Breast epithelium (tissue), 4 donors: ENCODE data around the gene OR8G1. TPM values are rescaled to one million over a fixed set of nuclear protein-coding genes. Genes with fewer than 3 reads are reported as not detected.

Experiments
- DNase-seq, 2 donors: peaks; one replicate each; pipeline ENCODE4 v3.0.0-alpha.2; 2019; ENCODE audit warnings: low spot score in 2 of 2
- H3K27ac ChIP-seq, 2 donors: fragments of 200-600 bp; sonication (generic) in 1 of 2; one replicate each; pipeline ENCODE4 v1.5.1; 2016 to 2019; ENCODE audit warnings: mild to moderate bottlenecking in 1 of 2
- H3K27me3 ChIP-seq, 2 donors: fragments of 200-600 bp; sonication (generic) in 1 of 2; one replicate each; pipeline versions ENCODE4 v1.5.1 to v1.6.0; 2017 to 2019; ENCODE audit warnings: control low read depth in 1 of 2, mild to moderate bottlenecking in 1 of 2
- H3K36me3 ChIP-seq: fragments of 200-600 bp; one replicate; pipeline ENCODE4 v1.5.1; 2019
- H3K4me1 ChIP-seq, 2 donors: fragments of 200-600 bp; sonication (generic); one replicate each; pipeline ENCODE4 v1.5.1; 2016 to 2019; ENCODE audit warnings: control low read depth in 1 of 2
- H3K4me3 ChIP-seq, 3 donors: fragments of 200-600 bp; sonication (generic); 1 replicate in 2 of 3; 2 replicates in 1 of 3; pipeline ENCODE4 v1.5.1; 2016 to 2019; ENCODE audit warnings: mild to moderate bottlenecking in 3 of 3, moderate library complexity in 2 of 3
- H3K9me3 ChIP-seq, 2 donors: fragments of 200-600 bp; sonication (generic) in 1 of 2; one replicate each; pipeline ENCODE4 v1.5.1; 2016 to 2019; ENCODE audit warnings: control low read depth in 1 of 2
- CTCF ChIP-seq, 3 donors: fragments of 450-650 bp; IDR thresholded peaks; one replicate each; pipeline ENCODE4 v1.5.1; 2016 to 2017; ENCODE audit warnings: antibody characterized with exemption in 3 of 3, mild to moderate bottlenecking in 3 of 3, moderate library complexity in 3 of 3
- POLR2A ChIP-seq: fragments of 450-650 bp; IDR thresholded peaks from one replicate; pipeline ENCODE4 v1.6.1; 2016; ENCODE audit warnings: antibody characterized with exemption, mild to moderate bottlenecking, moderate library complexity
- POLR2AphosphoS5 ChIP-seq, 3 donors: sonication (generic); formaldehyde crosslinking; IDR thresholded peaks; one replicate each; pipeline ENCODE4 v1.6.1; 2017; ENCODE audit warnings: antibody characterized with exemption in 3 of 3
- intact Hi-C: fragments of 100-400 bp; cut with DNase I; formaldehyde crosslinking; loops from one replicate; pipeline ENCODE4 v1.15.1; 2023; ENCODE audit warnings: low total_unique reads
- total RNA-seq, 3 donors: library from RNA; depleted of rRNA; stranded (reverse); fragments of >200 nt; gene quantifications; one replicate each; pipeline ENCODE4 v1.1.0, GENCODE V29; 2016

OR8G1 gene
- total RNA-seq, 3 donors from 2014 or later = not detected

GRCh38 chr11:124276081-124276480 lies 35.2 kb downstream of the OR8G1 start:
- H3K27ac ChIP-seq = no peak overlapping the region
- no peaks in the 10 kb centered on the region for H3K36me3 ChIP-seq
- intact Hi-C loops = no loop called here
- H3K27me3 ChIP-seq = no peaks in the 10 kb centered on the region
- no peaks in the 10 kb centered on the region for H3K9me3 ChIP-seq
- no peaks in the 10 kb centered on the region for H3K4me1 ChIP-seq
- no peak overlapping the region for H3K4me3 ChIP-seq
- no peak for TF ChIP-seq POLR2A
- no peak for TF ChIP-seq CTCF (IDR thresholded peaks at IDR 0.05)
- TF ChIP-seq POLR2AphosphoS5 (IDR thresholded peaks at IDR 0.05) = no peak
- DNase-seq = no peak

- Histone ChIP-seq H3K36me3 (no peaks in the 10 kb centered on the region), H3K4me1 (no peaks in the 10 kb centered on the region), H3K4me3 (no peak overlapping the region), H3K9me3 (peaks cover 0 to 4% of the 10 kb centered on the region in 2 donors), H3K27me3 (no peaks in the 10 kb centered on the region), H3K27ac (no peak overlapping the region)
- TF ChIP-seq POLR2AphosphoS5 (IDR thresholded peaks at IDR 0.05) (no peak), CTCF (IDR thresholded peaks at IDR 0.05) (no peak), POLR2A (no peak)
- DNase-seq = no peak
- intact Hi-C loops = no loop called here
Observed at GRCh38 chr11:124277207-124277606, 36.3 kb downstream of the OR8G1 start.

- Histone ChIP-seq H3K4me3 (no peak overlapping the region), H3K27me3 (no peaks in the 10 kb centered on the region), H3K4me1 (no peaks in the 10 kb centered on the region), H3K27ac (no peak overlapping the region), H3K36me3 (no peaks in the 10 kb centered on the region), H3K9me3 (peaks cover 0 to 4% of the 10 kb centered on the region in 2 donors)
- no peak for DNase-seq
- intact Hi-C loops = no loop called here
- no peak for TF ChIP-seq POLR2A
- no peak for TF ChIP-seq POLR2AphosphoS5 (IDR thresholded peaks at IDR 0.05)
- TF ChIP-seq CTCF (IDR thresholded peaks at IDR 0.05) = no peak
Observed at GRCh38 chr11:124277804-124278203, 36.9 kb downstream of the OR8G1 start.

GRCh38 chr11:124278261-124278660 lies 37.4 kb downstream of the OR8G1 start:
- no peak for TF ChIP-seq POLR2A
- no peak for TF ChIP-seq CTCF (IDR thresholded peaks at IDR 0.05)
- no peak for TF ChIP-seq POLR2AphosphoS5 (IDR thresholded peaks at IDR 0.05)
- no peak for DNase-seq
- no peak overlapping the region for H3K27ac ChIP-seq
- no peaks in the 10 kb centered on the region for H3K4me1 ChIP-seq
- peaks cover 0 to 4% of the 10 kb centered on the region in 2 donors for H3K9me3 ChIP-seq
- no peaks in the 10 kb centered on the region for H3K27me3 ChIP-seq
- no peak overlapping the region for H3K4me3 ChIP-seq
- intact Hi-C loops = no loop called here
- H3K36me3 ChIP-seq = no peaks in the 10 kb centered on the region

- H3K4me1 ChIP-seq = no peaks in the 10 kb centered on the region
- peaks cover 0 to 4% of the 10 kb centered on the region in 2 donors for H3K9me3 ChIP-seq
- TF ChIP-seq POLR2A (no peak), POLR2AphosphoS5 (IDR thresholded peaks at IDR 0.05) (no peak), CTCF (IDR thresholded peaks at IDR 0.05) (no peak)
- no peak overlapping the region for H3K4me3 ChIP-seq
- no peak for DNase-seq
- intact Hi-C loops = no loop called here
- no peaks in the 10 kb centered on the region for H3K36me3 ChIP-seq
- H3K27me3 ChIP-seq = no peaks in the 10 kb centered on the region
- no peak overlapping the region for H3K27ac ChIP-seq
Observed at GRCh38 chr11:124285610-124286344, 44.9 kb downstream of the OR8G1 start.
